HepG2 (cell line): ENCODE results near the gene SLC44A4. TPM values are rescaled to one million over a fixed set of nuclear protein-coding genes. Genes with fewer than 3 reads are reported as not detected.

ENCODE experiments used
- HDAC1 ChIP-seq: sonication (generic); formaldehyde crosslinking; IDR thresholded peaks from 2 replicates; pipeline ENCODE4 v1.5.1; 2020; ENCODE audit warnings: mild to moderate bottlenecking, missing genetic modification reagents
- MBNL3 ChIP-seq: fragments of 250-450 bp; sonication (Bioruptor Pico); conservative IDR thresholded peaks from 2 replicates; pipeline ENCODE4 v1.8.0; 2022; ENCODE audit warnings: mild to moderate bottlenecking, inconsistent platforms
- PHF5A ChIP-seq: IDR thresholded peaks from one replicate; pipeline ENCODE4 v1.6.1; 2018; ENCODE audit warnings: low read depth, missing genetic modification reagents; ENCODE audit not compliant: unreplicated experiment
- ZC3H13 ChIP-seq: sonication (generic); formaldehyde crosslinking; IDR thresholded peaks from 2 replicates; pipeline ENCODE4 v1.8.1; 2023; ENCODE audit warnings: mild to moderate bottlenecking, missing genetic modification reagents, moderate library complexity
- ZNF180 ChIP-seq: sonication (generic); formaldehyde crosslinking; IDR thresholded peaks from 2 replicates; pipeline ENCODE4 v1.4.0; 2020; ENCODE audit warnings: low read depth, missing genetic modification reagents, borderline replicate concordance
- ZNF24 ChIP-seq: fragments of 450-650 bp; IDR thresholded peaks from 2 replicates; pipeline ENCODE4 v1.6.1; 2017; ENCODE audit warnings: antibody characterized with exemption, mild to moderate bottlenecking
- ZNF703 ChIP-seq: sonication (generic); formaldehyde crosslinking; IDR thresholded peaks from 2 replicates; pipeline ENCODE4 v1.5.1; 2020; ENCODE audit warnings: missing genetic modification reagents, mild to moderate bottlenecking, moderate library complexity, borderline replicate concordance
- ZNF75D ChIP-seq: sonication (generic); formaldehyde crosslinking; IDR thresholded peaks from 2 replicates; pipeline ENCODE4 v1.8.1; 2023; ENCODE audit warnings: missing genetic modification reagents, mild to moderate bottlenecking, borderline replicate concordance
- ZNF83 ChIP-seq: sonication (generic); formaldehyde crosslinking; IDR thresholded peaks from 2 replicates; pipeline ENCODE4 v1.4.0; 2020; ENCODE audit warnings: missing genetic modification reagents, mild to moderate bottlenecking, borderline replicate concordance
- ZNF878 ChIP-seq: sonication (generic); formaldehyde crosslinking; IDR thresholded peaks from 2 replicates; pipeline ENCODE4 v1.8.1; 2023; ENCODE audit warnings: mild to moderate bottlenecking, missing genetic modification reagents, moderate library complexity
- polyA plus RNA-seq, 8 experiments: library from polyadenylated mRNA; depleted of rRNA in 3 of 8; stranded (reverse) in 7 of 8; unstranded in 1 of 8; fragments of >200 nt; fragmentation: Illumina TruSeq in 4 of 8; extraction: Trizol in 4 of 8; gene quantifications; 2 replicates each; pipeline versions ENCODE4 v1.2.1 to v1.2.3, GENCODE V29; 2011 to 2016; ENCODE audit warnings: low read depth in 4 of 8, missing spikeins in 1 of 8, mixed read lengths in 1 of 8; ENCODE audit not compliant: insufficient read depth in 1 of 8
- total RNA-seq, 5 experiments: library from RNA; depleted of rRNA; stranded (reverse); fragments of >200 nt; fragmentation: Illumina TruSeq; extraction: Trizol; gene quantifications; 2 replicates each; pipeline ENCODE4 v1.2.3, GENCODE V29; 2016; ENCODE audit warnings: low read depth in 1 of 5
- TF ChIP-seq, protein P1 (sequence below): sonication (generic); formaldehyde crosslinking; IDR thresholded peaks from 2 replicates; pipeline ENCODE4 v1.9.0; 2021; ENCODE audit warnings: missing genetic modification reagents, mild to moderate bottlenecking, borderline replicate concordance
- TF ChIP-seq, protein P2 (sequence below): sonication (generic); formaldehyde crosslinking; IDR thresholded peaks from 2 replicates; pipeline ENCODE4 v1.8.1; 2023; ENCODE audit warnings: missing genetic modification reagents, mild to moderate bottlenecking, borderline replicate concordance
- TF ChIP-seq, protein P3 (sequence below): fragments of 450-650 bp; IDR thresholded peaks from 2 replicates; pipeline ENCODE4 v1.6.1; 2016
- TF ChIP-seq, protein P4 (sequence below): sonication (generic); formaldehyde crosslinking; IDR thresholded peaks from 2 replicates; pipeline ENCODE4 v1.8.1; 2023; ENCODE audit warnings: mild to moderate bottlenecking, missing genetic modification reagents, borderline replicate concordance
- TF ChIP-seq, protein P5 (sequence below): sonication (generic); formaldehyde crosslinking; IDR thresholded peaks from 2 replicates; pipeline ENCODE4 v1.4.0; 2020; ENCODE audit warnings: missing genetic modification reagents

SLC44A4 gene
- total and polyA plus RNA-seq, 2 of the 13 experiments (the other 11 are each of a cell fraction or from before 2014, with no cell fraction given): 3.5 to 5.9 TPM

DNA sequence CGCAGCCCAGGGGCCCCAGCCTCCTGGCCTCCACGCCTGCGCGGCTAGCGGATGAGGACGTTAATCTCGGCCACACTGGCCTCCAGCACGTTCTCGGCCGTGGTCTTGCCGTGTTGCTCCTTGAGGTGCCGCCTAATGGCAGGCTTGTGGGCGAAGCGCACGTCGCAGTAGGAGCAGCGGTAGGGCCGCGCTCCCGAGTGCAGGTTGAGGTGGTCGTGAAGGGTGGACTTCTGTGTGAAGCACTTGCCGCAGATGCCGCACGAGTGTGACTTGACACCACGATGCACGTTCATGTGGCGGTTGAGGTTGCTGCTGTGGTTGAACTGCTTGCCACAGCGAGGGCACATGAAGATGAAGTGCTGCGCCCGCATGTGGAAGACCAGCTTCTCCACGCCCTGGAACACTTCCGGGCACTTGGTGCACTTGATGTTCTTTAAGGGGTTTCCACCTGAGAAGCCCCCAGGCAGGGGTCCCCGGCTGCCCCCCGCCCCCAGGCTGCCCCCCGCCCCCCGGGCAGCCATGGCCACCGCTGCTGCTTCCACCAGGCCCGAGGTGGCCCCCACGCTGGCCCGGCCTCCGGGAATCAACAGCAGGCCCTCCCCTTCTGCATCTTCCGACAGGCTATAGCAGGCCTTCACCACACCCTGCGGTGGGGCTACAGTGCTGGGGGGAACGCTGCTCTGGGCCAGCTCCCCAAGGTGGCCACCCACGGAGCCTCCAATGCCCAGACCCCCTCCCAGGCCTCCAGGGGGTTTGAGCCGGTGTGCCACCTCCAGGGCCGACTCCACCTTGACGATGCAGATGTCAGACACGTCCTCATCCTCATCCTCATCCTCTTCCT, 21.3 kb upstream of the SLC44A4 start (continued):
- TF ChIP-seq, protein P1, sequence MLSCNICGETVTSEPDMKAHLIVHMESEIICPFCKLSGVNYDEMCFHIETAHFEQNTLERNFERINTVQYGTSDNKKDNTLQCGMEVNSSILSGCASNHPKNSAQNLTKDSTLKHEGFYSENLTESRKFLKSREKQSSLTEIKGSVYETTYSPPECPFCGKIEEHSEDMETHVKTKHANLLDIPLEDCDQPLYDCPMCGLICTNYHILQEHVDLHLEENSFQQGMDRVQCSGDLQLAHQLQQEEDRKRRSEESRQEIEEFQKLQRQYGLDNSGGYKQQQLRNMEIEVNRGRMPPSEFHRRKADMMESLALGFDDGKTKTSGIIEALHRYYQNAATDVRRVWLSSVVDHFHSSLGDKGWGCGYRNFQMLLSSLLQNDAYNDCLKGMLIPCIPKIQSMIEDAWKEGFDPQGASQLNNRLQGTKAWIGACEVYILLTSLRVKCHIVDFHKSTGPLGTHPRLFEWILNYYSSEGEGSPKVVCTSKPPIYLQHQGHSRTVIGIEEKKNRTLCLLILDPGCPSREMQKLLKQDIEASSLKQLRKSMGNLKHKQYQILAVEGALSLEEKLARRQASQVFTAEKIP (CRISPR knock-in tag): no peak
- TF ChIP-seq PHF5A (CRISPR knock-in tag) (no peak), ZNF24 (no peak), ZNF180 (CRISPR knock-in tag) (no peak), HDAC1 (CRISPR knock-in tag) (no peak), ZNF83 (CRISPR knock-in tag) (no peak), ZNF703 (no peak), MBNL3 (no peak), ZNF75D (CRISPR knock-in tag) (no peak), ZC3H13 (peak; percentile 79; the same call in 1 of the 2 replicates), ZNF878 (CRISPR knock-in tag) (no peak)
- TF ChIP-seq, protein P2, sequence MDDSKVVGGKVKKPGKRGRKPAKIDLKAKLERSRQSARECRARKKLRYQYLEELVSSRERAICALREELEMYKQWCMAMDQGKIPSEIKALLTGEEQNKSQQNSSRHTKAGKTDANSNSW (CRISPR knock-in tag): no peak
- TF ChIP-seq, protein P3, sequence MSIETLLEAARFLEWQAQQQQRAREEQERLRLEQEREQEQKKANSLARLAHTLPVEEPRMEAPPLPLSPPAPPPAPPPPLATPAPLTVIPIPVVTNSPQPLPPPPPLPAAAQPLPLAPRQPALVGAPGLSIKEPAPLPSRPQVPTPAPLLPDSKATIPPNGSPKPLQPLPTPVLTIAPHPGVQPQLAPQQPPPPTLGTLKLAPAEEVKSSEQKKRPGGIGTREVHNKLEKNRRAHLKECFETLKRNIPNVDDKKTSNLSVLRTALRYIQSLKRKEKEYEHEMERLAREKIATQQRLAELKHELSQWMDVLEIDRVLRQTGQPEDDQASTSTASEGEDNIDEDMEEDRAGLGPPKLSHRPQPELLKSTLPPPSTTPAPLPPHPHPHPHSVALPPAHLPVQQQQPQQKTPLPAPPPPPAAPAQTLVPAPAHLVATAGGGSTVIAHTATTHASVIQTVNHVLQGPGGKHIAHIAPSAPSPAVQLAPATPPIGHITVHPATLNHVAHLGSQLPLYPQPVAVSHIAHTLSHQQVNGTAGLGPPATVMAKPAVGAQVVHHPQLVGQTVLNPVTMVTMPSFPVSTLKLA: no peak
- TF ChIP-seq, protein P4, sequence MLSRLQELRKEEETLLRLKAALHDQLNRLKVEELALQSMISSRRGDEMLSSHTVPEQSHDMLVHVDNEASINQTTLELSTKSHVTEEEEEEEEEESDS (CRISPR knock-in tag): no peak
- TF ChIP-seq, protein P5, sequence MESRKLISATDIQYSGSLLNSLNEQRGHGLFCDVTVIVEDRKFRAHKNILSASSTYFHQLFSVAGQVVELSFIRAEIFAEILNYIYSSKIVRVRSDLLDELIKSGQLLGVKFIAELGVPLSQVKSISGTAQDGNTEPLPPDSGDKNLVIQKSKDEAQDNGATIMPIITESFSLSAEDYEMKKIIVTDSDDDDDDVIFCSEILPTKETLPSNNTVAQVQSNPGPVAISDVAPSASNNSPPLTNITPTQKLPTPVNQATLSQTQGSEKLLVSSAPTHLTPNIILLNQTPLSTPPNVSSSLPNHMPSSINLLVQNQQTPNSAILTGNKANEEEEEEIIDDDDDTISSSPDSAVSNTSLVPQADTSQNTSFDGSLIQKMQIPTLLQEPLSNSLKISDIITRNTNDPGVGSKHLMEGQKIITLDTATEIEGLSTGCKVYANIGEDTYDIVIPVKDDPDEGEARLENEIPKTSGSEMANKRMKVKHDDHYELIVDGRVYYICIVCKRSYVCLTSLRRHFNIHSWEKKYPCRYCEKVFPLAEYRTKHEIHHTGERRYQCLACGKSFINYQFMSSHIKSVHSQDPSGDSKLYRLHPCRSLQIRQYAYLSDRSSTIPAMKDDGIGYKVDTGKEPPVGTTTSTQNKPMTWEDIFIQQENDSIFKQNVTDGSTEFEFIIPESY (CRISPR knock-in tag): 0 out of 2 replicates have a peak, but pooled peaks have one; percentile 33
